KMS-11 (cell line): ENCODE data around the gene KRT74.

Experiments
- H2AFZ ChIP-seq: fragments of 200-600 bp; sonication (generic); 2 replicates; pipeline ENCODE4 v1.6.1; 2016; ENCODE audit warnings: antibody characterized with exemption, mixed run types, low read depth
- H3K27ac ChIP-seq: fragments of 200-600 bp; sonication (generic); 2 replicates; pipeline ENCODE4 v1.6.1; 2016; ENCODE audit warnings: mild to moderate bottlenecking, mixed run types
- H3K27me3 ChIP-seq: fragments of 200-600 bp; sonication (generic); 2 replicates; pipeline ENCODE4 v1.6.1; 2017; ENCODE audit warnings: mild to moderate bottlenecking, low read depth, mixed run types, moderate library complexity; ENCODE audit not compliant: insufficient read depth
- H3K36me3 ChIP-seq: fragments of 200-600 bp; sonication (generic); 2 replicates; pipeline ENCODE4 v1.6.1; 2017; ENCODE audit warnings: mild to moderate bottlenecking, mixed run types; ENCODE audit not compliant: insufficient read depth
- H3K4me1 ChIP-seq: fragments of 200-600 bp; sonication (generic); 2 replicates; pipeline ENCODE4 v1.6.1; 2016; ENCODE audit warnings: mild to moderate bottlenecking, low read depth, mixed run types; ENCODE audit not compliant: poor library complexity, severe bottlenecking
- H3K4me2 ChIP-seq: fragments of 200-600 bp; sonication (generic); 2 replicates; pipeline ENCODE4 v1.7.0; 2016; ENCODE audit warnings: mild to moderate bottlenecking, mixed run types
- H3K4me3 ChIP-seq: fragments of 200-600 bp; sonication (generic); IDR thresholded peaks from 2 replicates; pipeline ENCODE4 v1.6.1; 2017; ENCODE audit warnings: low read depth, low read length, mixed read lengths; ENCODE audit not compliant: insufficient read depth
- H3K79me2 ChIP-seq: fragments of 200-600 bp; sonication (generic); 2 replicates; pipeline ENCODE4 v1.6.1; 2016; ENCODE audit warnings: low read depth, mixed run types; ENCODE audit not compliant: insufficient read depth
- H3K9ac ChIP-seq: fragments of 200-600 bp; sonication (generic); 2 replicates; pipeline ENCODE4 v1.6.1; 2016; ENCODE audit warnings: mild to moderate bottlenecking, mixed run types
- H4K20me1 ChIP-seq: fragments of 200-600 bp; sonication (generic); 2 replicates; pipeline ENCODE4 v1.6.1; 2016; ENCODE audit warnings: mild to moderate bottlenecking, mixed run types; ENCODE audit not compliant: insufficient read depth
- TF ChIP-seq, protein P1 (sequence below): fragments of 200-600 bp; sonication (generic); conservative IDR thresholded peaks from 2 replicates; pipeline ENCODE4 v1.6.1; 2017; ENCODE audit warnings: low read depth, mild to moderate bottlenecking, antibody characterized with exemption, low read length, moderate library complexity, mixed read lengths

The KRT74 gene

DNA sequence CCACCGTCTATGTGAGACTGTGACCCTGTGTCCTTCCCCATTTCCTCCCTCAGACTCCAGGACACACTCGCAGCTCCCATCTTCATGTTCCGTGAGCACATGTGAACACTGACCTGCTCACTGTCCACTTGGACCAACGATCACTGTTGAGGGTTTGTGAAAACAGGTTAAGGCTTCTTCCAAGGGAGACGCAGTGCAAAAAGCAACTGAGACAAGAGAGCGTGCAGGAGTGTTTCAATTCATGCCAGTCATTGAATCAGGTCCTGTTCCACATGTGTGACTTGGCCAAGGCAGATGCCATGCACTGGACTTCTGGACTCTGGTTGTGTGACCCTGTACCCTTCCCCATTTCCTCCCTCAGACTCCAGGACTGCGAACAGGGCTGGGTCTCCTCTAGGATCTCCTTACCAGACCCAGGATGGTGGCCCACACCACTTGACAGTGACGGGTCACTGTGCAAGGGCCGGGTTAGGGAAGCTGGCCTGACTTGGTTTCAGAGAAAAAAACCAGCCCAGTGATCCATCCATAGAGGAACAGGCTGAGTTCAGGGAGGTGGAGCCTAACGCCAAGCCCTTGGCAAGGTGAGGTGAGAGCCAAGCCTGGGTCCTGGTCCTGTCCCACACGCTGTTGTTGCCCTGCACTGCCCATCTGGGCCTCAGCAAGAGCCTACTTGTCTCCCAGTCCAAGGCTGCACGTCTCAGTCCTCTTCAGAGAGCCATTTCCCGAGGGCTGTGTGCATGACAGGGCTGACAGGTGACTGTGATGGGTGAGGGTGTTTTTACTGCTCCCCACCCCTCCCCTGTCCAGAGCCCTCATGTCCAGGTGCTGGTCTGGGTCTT, 47.8 kb downstream of the KRT74 start:
- no peak overlapping the region for H2AFZ ChIP-seq
- H3K4me1 ChIP-seq = no peaks in the 10 kb centered on the region
- TF ChIP-seq, protein P1, sequence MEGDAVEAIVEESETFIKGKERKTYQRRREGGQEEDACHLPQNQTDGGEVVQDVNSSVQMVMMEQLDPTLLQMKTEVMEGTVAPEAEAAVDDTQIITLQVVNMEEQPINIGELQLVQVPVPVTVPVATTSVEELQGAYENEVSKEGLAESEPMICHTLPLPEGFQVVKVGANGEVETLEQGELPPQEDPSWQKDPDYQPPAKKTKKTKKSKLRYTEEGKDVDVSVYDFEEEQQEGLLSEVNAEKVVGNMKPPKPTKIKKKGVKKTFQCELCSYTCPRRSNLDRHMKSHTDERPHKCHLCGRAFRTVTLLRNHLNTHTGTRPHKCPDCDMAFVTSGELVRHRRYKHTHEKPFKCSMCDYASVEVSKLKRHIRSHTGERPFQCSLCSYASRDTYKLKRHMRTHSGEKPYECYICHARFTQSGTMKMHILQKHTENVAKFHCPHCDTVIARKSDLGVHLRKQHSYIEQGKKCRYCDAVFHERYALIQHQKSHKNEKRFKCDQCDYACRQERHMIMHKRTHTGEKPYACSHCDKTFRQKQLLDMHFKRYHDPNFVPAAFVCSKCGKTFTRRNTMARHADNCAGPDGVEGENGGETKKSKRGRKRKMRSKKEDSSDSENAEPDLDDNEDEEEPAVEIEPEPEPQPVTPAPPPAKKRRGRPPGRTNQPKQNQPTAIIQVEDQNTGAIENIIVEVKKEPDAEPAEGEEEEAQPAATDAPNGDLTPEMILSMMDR = no peak
- no peak overlapping the region for H3K9ac ChIP-seq
- peaks cover 24% of the 10 kb centered on the region for H3K27me3 ChIP-seq
- no peak overlapping the region for H3K27ac ChIP-seq
- H3K79me2 ChIP-seq = no peaks in the 10 kb centered on the region
- no peak overlapping the region for H3K4me3 ChIP-seq
- no peaks in the 10 kb centered on the region for H3K36me3 ChIP-seq
- H4K20me1 ChIP-seq = no peaks in the 10 kb centered on the region
- H3K4me2 ChIP-seq = no peak overlapping the region

DNA sequence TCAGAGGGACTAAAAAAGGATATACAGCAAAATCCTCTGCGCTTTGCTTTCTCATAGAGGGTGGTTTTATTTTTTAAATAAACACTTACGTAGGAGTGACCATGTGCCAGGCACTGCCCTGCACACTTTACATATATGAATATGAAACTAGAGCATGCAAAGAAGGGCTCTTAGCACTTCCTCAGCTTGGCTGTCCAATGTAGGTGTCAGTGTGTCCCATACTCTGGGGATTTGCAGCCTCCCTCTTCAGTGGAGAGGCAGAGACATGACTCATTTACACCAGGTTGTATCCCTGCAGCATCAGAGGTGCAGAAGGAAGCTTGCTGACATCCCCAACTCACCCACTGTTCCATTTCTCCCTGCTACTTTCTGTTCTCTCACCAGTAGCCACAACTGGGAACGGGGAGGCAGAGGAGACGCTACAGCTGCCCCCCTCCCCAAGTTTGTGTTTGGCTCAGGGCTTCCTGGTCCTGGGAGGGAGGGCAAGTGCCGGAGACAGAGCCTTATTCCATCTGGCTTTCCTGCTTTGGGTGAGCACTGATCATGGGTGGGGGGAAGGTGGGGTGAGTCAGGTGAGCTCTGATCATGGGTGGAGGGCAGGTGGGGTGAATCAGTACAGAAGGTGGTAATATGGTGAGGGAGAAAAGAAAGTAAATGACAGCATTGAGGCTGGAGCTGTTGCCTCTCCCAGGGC, 48.6 kb downstream of the KRT74 start:
- no peaks in the 10 kb centered on the region for H3K4me1 ChIP-seq
- no peak overlapping the region for H3K27ac ChIP-seq

GRCh38 chr12:52524241-52524897, 49.3 kb downstream of the KRT74 start:
- Histone ChIP-seq H3K27ac (no peak overlapping the region), H3K4me1 (no peaks in the 10 kb centered on the region)
- TF ChIP-seq, protein P1 = no peak

More for the DNA sequence above, 48.6 kb downstream of the KRT74 start:
- Histone ChIP-seq H3K79me2 (no peaks in the 10 kb centered on the region), H3K27me3 (peaks cover 20% of the 10 kb centered on the region; the same call in 1 of the 2 replicates), H3K36me3 (no peaks in the 10 kb centered on the region), H2AFZ (no peak overlapping the region), H4K20me1 (no peaks in the 10 kb centered on the region), H3K9ac (no peak overlapping the region), H3K4me2 (no peak overlapping the region), H3K4me3 (no peak overlapping the region)
- TF ChIP-seq, protein P1 = no peak

GRCh38 chr12:52523824-52524223, 49.8 kb downstream of the KRT74 start:
- H3K4me2 ChIP-seq = no peak overlapping the region

More at GRCh38 chr12:52524241-52524897, 49.3 kb downstream of the KRT74 start:
- no peak overlapping the region for H3K4me2 ChIP-seq
- H3K4me3 ChIP-seq = no peak overlapping the region
- no peaks in the 10 kb centered on the region for H3K36me3 ChIP-seq
- H4K20me1 ChIP-seq = no peaks in the 10 kb centered on the region
- no peak overlapping the region for H3K9ac ChIP-seq
- no peaks in the 10 kb centered on the region for H3K79me2 ChIP-seq
- H2AFZ ChIP-seq = no peak overlapping the region
- peaks cover 23% of the 10 kb centered on the region; the same call in 1 of the 2 replicates for H3K27me3 ChIP-seq

More at GRCh38 chr12:52523824-52524223, 49.8 kb downstream of the KRT74 start:
- H2AFZ ChIP-seq = no peak overlapping the region
- no peak overlapping the region for H3K9ac ChIP-seq
- H3K27me3 ChIP-seq = peaks cover 23% of the 10 kb centered on the region; the same call in 1 of the 2 replicates
- H3K4me1 ChIP-seq = no peaks in the 10 kb centered on the region
- H3K4me3 ChIP-seq = no peak overlapping the region
- TF ChIP-seq, protein P1 = no peak
- H3K36me3 ChIP-seq = no peaks in the 10 kb centered on the region
- no peaks in the 10 kb centered on the region for H3K79me2 ChIP-seq
- H3K27ac ChIP-seq = no peak overlapping the region
- no peaks in the 10 kb centered on the region for H4K20me1 ChIP-seq
